ENCODE results near the gene PPP1CA.

DNA sequence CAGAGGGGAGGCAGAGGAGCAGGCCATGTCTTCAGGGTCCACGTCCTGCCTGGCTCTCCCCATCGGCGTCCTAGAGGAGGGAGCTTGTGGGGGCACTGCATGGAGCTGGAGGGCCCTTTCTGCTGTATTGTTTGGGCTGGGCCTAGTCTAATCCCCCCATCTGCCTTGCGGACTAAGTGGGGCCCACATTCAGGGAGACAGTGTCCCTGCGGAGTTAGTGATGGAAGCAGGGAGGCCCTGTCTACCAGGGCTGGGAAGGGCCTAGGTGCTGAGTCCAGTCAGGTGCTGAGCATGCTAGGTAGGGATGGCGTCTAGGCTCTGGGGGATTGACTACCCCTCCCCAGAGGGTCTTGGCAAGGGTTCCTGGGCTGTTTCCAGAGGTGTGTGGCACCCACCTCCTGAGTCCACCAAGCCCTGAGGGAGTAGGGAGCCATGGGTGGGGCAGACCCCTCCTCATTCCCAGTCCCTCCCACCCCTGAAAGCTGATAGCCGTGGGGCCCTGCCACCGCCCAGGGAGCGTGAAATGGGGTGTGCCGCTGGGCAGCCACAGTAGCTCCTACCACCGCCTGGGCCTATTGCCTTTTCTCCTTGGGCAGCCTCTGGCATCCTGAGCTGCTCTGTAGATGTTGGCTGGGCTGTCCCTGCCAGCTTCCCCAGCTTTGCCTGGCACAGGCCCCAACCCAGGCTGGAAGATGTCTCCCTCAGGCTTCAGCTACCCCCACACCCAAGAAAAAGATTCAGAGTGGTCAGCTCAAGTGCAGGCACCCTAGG lies 46.5 kb downstream of the PPP1CA start:
- TF ChIP-seq, protein P1, sequence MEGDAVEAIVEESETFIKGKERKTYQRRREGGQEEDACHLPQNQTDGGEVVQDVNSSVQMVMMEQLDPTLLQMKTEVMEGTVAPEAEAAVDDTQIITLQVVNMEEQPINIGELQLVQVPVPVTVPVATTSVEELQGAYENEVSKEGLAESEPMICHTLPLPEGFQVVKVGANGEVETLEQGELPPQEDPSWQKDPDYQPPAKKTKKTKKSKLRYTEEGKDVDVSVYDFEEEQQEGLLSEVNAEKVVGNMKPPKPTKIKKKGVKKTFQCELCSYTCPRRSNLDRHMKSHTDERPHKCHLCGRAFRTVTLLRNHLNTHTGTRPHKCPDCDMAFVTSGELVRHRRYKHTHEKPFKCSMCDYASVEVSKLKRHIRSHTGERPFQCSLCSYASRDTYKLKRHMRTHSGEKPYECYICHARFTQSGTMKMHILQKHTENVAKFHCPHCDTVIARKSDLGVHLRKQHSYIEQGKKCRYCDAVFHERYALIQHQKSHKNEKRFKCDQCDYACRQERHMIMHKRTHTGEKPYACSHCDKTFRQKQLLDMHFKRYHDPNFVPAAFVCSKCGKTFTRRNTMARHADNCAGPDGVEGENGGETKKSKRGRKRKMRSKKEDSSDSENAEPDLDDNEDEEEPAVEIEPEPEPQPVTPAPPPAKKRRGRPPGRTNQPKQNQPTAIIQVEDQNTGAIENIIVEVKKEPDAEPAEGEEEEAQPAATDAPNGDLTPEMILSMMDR (IDR thresholded peaks at IDR 0.05; ENCODE audit: low read depth, low read length): no peak
- TF ChIP-seq EZH2phosphoT487 (IDR thresholded peaks at IDR 0.05; ENCODE audit: low read depth): no peak

All from OCI-LY3 (cell line).